H1 (cell line): ENCODE measurements around the gene APOBEC3G. TPM values are rescaled to one million over a fixed set of nuclear protein-coding genes. Genes with fewer than 3 reads are reported as not detected.
"Not testable (repeated sequence)": the region's sequence is repeated elsewhere in the genome, so short reads cannot be mapped to it uniquely, and the experiment has no call there.

Experiments
- CTCF ChIA-PET: fragments of 300-600 bp; sonication (Branson Sonifier 250); formaldehyde crosslinking; loops from one replicate; lab custom pipeline; 2021; ENCODE audit not compliant: partially characterized antibody; lab: Charles Lee
- POLR2A ChIA-PET: fragments of 300-600 bp; sonication (Branson Sonifier 250); formaldehyde crosslinking; loops from one replicate; lab custom pipeline; 2021; ENCODE audit warnings: inconsistent platforms; ENCODE audit not compliant: partially characterized antibody; lab: Charles Lee
- DNase-seq, 2 experiments: peaks; one replicate each; pipeline versions ENCODE4 v3.0.0 to v3.0.0-alpha.2; 2010 to 2022; ENCODE audit warnings: low spot score in 2 of 2, low read depth in 1 of 2, mixed read lengths in 1 of 2
- FAIRE-seq: peaks from 2 replicates; lab custom pipeline; 2011; peaks lifted over from hg19 to GRCh38; lab: Jason Lieb, UNC
- H2AFZ ChIP-seq: 2 replicates; pipeline ENCODE4 v1.8.1; 2012; ENCODE audit warnings: low read length, inconsistent platforms
- H2AK5ac ChIP-seq: 2 replicates; pipeline ENCODE4 v1.6.1; 2013; ENCODE audit warnings: low read depth, low read length
- H2BK120ac ChIP-seq: replicated peaks from 2 replicates; pipeline ENCODE3; 2013; ENCODE audit warnings: low read depth, low read length, inconsistent platforms
- H2BK12ac ChIP-seq: 2 replicates; pipeline ENCODE4 v1.6.1; 2013; ENCODE audit warnings: low read depth, low read length
- H2BK15ac ChIP-seq: 2 replicates; pipeline ENCODE4 v1.6.1; 2013; ENCODE audit warnings: low read length
- H2BK20ac ChIP-seq: 2 replicates; pipeline ENCODE4 v1.6.1; 2013; ENCODE audit warnings: low read length
- H2BK5ac ChIP-seq: 2 replicates; pipeline ENCODE4 v1.6.1; 2013; ENCODE audit warnings: low read depth, low read length
- H3K14ac ChIP-seq: 2 replicates; pipeline ENCODE4 v1.6.1; 2013; ENCODE audit warnings: inconsistent platforms; ENCODE audit not compliant: insufficient read length
- H3K18ac ChIP-seq: 2 replicates; pipeline ENCODE4 v1.6.1; 2013; ENCODE audit warnings: low read length; ENCODE audit errors: extremely low read depth
- H3K23ac ChIP-seq: 2 replicates; pipeline ENCODE4 v1.6.1; 2013; ENCODE audit warnings: inconsistent platforms; ENCODE audit not compliant: insufficient read length
- H3K23me2 ChIP-seq: 2 replicates; pipeline ENCODE4 v1.6.1; 2013; ENCODE audit warnings: low read depth, low read length
- H3K27ac ChIP-seq: 2 replicates; pipeline ENCODE4 v1.6.1; 2011; ENCODE audit warnings: low read depth, low read length, inconsistent platforms
- H3K27me3 ChIP-seq, 4 experiments: replicated peaks in 1 of 4; 1 replicate in 1 of 4; 2 replicates in 3 of 4; pipeline versions ENCODE4 v1.6.1 to v1.8.1; 2011 to 2013; ENCODE audit warnings: low read length in 3 of 4, mild to moderate bottlenecking in 3 of 4, inconsistent platforms in 2 of 4, mixed read lengths in 2 of 4, moderate library complexity in 1 of 4; ENCODE audit not compliant: control insufficient read depth in 3 of 4, insufficient read depth in 3 of 4; ENCODE audit errors: extremely low read depth in 1 of 4
- H3K36me3 ChIP-seq, 4 experiments: 2 replicates each; pipeline versions ENCODE4 v1.6.1 to v1.8.1; 2011 to 2013; ENCODE audit warnings: mild to moderate bottlenecking in 4 of 4, low read length in 3 of 4, moderate library complexity in 2 of 4, control low read depth in 1 of 4, inconsistent platforms in 1 of 4; ENCODE audit not compliant: insufficient read depth in 4 of 4, control insufficient read depth in 2 of 4
- H3K4ac ChIP-seq: replicated peaks from 2 replicates; pipeline ENCODE3; 2013; ENCODE audit warnings: low read length, low read depth, mixed read lengths, inconsistent platforms; ENCODE audit not compliant: insufficient read length
- H3K4me1 ChIP-seq, 4 experiments: replicated peaks in 1 of 4; 1 replicate in 1 of 4; 2 replicates in 3 of 4; pipeline versions ENCODE4 v1.6.1 to v1.8.1; 2011 to 2013; ENCODE audit warnings: low read length in 3 of 4, inconsistent platforms in 2 of 4, mixed read lengths in 1 of 4; ENCODE audit not compliant: insufficient read depth in 4 of 4, control insufficient read depth in 3 of 4
- H3K4me2 ChIP-seq, 2 experiments: 2 replicates each; pipeline versions ENCODE4 v1.6.1 to v1.8.1; 2011 to 2013; ENCODE audit warnings: low read depth in 2 of 2, low read length in 2 of 2, control low read depth in 1 of 2, inconsistent platforms in 1 of 2, mild to moderate bottlenecking in 1 of 2; ENCODE audit not compliant: insufficient read depth in 1 of 2
- H3K4me3 ChIP-seq, 4 experiments: fragments of 200-600, 300-600 bp in 1 of 4; sonication (generic), shearing (Covaris generic), sonication (Bioruptor Twin) in 1 of 4; 2 replicates each; pipeline versions ENCODE4 v1.5.1 to v1.8.1; 2011 to 2016; ENCODE audit warnings: low read length in 4 of 4, low read depth in 3 of 4, control low read depth in 2 of 4, inconsistent platforms in 2 of 4, mild to moderate bottlenecking in 2 of 4, mixed read lengths in 1 of 4, moderate library complexity in 1 of 4; ENCODE audit not compliant: insufficient read depth in 2 of 4; ENCODE audit errors: extremely low read depth in 1 of 4
- H3K56ac ChIP-seq: replicated peaks from 2 replicates; pipeline ENCODE3; 2013; ENCODE audit warnings: low read depth, mild to moderate bottlenecking, mixed read lengths, low read length, inconsistent platforms; ENCODE audit not compliant: insufficient read length
- H3K79me1 ChIP-seq: 2 replicates; pipeline ENCODE4 v1.6.1; 2013; ENCODE audit warnings: low read depth, low read length, control low read depth
- H3K79me2 ChIP-seq, 2 experiments: 2 replicates each; pipeline versions ENCODE4 v1.6.1 to v1.8.1; 2012 to 2013; ENCODE audit warnings: low read length in 2 of 2, mild to moderate bottlenecking in 2 of 2, inconsistent platforms in 1 of 2; ENCODE audit not compliant: insufficient read depth in 2 of 2, control insufficient read depth in 1 of 2
- H3K9ac ChIP-seq, 4 experiments: replicated peaks in 1 of 4; 1 replicate in 1 of 4; 2 replicates in 3 of 4; pipeline versions ENCODE4 v1.6.1 to v1.8.1; 2011 to 2013; ENCODE audit warnings: low read depth in 3 of 4, low read length in 3 of 4, control low read depth in 2 of 4, mild to moderate bottlenecking in 2 of 4, moderate library complexity in 2 of 4, inconsistent platforms in 1 of 4; ENCODE audit errors: extremely low read depth in 1 of 4
- H3K9me3 ChIP-seq, 2 experiments: 2 replicates each; pipeline versions ENCODE4 v1.6.1 to v1.8.1; 2012 to 2013; ENCODE audit warnings: mild to moderate bottlenecking in 2 of 2, moderate library complexity in 2 of 2, control low read depth in 1 of 2, inconsistent platforms in 1 of 2, low read depth in 1 of 2, low read length in 1 of 2, mixed read lengths in 1 of 2; ENCODE audit not compliant: insufficient read depth in 2 of 2
- H4K20me1 ChIP-seq, 2 experiments: replicated peaks in 1 of 2; 2 replicates each; pipeline versions ENCODE3 to v1.8.1; 2011 to 2013; ENCODE audit warnings: inconsistent platforms in 2 of 2, low read length in 2 of 2, mild to moderate bottlenecking in 1 of 2; ENCODE audit not compliant: insufficient read depth in 2 of 2, control insufficient read depth in 1 of 2
- H4K5ac ChIP-seq: 2 replicates; pipeline ENCODE4 v1.6.1; 2013; ENCODE audit warnings: low read length, low read depth, mixed read lengths, inconsistent platforms; ENCODE audit not compliant: insufficient read length
- H4K8ac ChIP-seq: 2 replicates; pipeline ENCODE4 v1.8.0; 2013; ENCODE audit warnings: mild to moderate bottlenecking, moderate library complexity, low read length, inconsistent platforms; ENCODE audit not compliant: insufficient read depth; ENCODE audit errors: extremely low read depth
- H4K91ac ChIP-seq: replicated peaks from 2 replicates; pipeline ENCODE3; 2013; ENCODE audit warnings: low read length, mixed read lengths, inconsistent platforms; ENCODE audit not compliant: insufficient read length
- WGBS, 2 experiments: shearing (Covaris generic) in 1 of 2; methylation state at CpG; one replicate each; pipeline versions ENCODE4 v1.1.6 to v1.1.7; 2013 to 2015; ENCODE audit warnings: low lambda C conversion rate in 2 of 2, mixed read lengths in 2 of 2, inconsistent platforms in 1 of 2, low coverage in 1 of 2, missing lambda C conversion rate in 1 of 2; ENCODE audit not compliant: insufficient replicate concordance in 2 of 2, insufficient coverage in 1 of 2, insufficient read length in 1 of 2; ENCODE audit errors: extremely low coverage in 1 of 2, missing lambda C conversion rate in 1 of 2; 5-methylcytosine and 5-hydroxymethylcytosine counted together
- polyA plus RNA-seq, 7 experiments: library from polyadenylated mRNA; depleted of rRNA in 3 of 7; stranded (reverse) in 5 of 7; unstranded in 2 of 7; fragments of >200 nt in 5 of 7; fragments of 200-250 nt in 2 of 7; gene quantifications; 1 replicate in 5 of 7; 2 replicates in 1 of 7; 4 replicates in 1 of 7; pipeline versions ENCODE4 v1.2.1 to v1.2.3, GENCODE V29; 2011 to 2013; ENCODE audit warnings: missing spikeins in 2 of 7, mixed read lengths in 2 of 7
- total RNA-seq: library from RNA; stranded (reverse); fragmentation: NEBNext Ultra II Directional; extraction: Animal tissue kit (Norgen Biotek cat#: 25700); gene quantifications from 2 replicates; pipeline ENCODE4 v1.2.1, GENCODE V29; 2021

Gene APOBEC3G
- total and polyA plus RNA-seq, 2 of the 8 experiments (the other 6 are each of a cell fraction or from before 2014, with no cell fraction given): 1.7 to 2.0 TPM

- H3K14ac ChIP-seq, H2BK15ac ChIP-seq, H2BK5ac ChIP-seq, H3K27me3 ChIP-seq, H3K9ac ChIP-seq, H4K8ac ChIP-seq, H4K20me1 ChIP-seq, DNase-seq, H4K5ac ChIP-seq, FAIRE-seq, H2BK20ac ChIP-seq, H3K36me3 ChIP-seq, H3K79me1 ChIP-seq, H3K23me2 ChIP-seq, H2BK120ac ChIP-seq, H3K9me3 ChIP-seq, H3K4ac ChIP-seq, H3K4me2 ChIP-seq, H2BK12ac ChIP-seq, H4K91ac ChIP-seq, H3K23ac ChIP-seq, H3K79me2 ChIP-seq, H3K27ac ChIP-seq, H3K56ac ChIP-seq, H3K4me3 ChIP-seq, POLR2A ChIA-PET, H2AFZ ChIP-seq, H3K18ac ChIP-seq: not testable (repeated sequence)
- Histone ChIP-seq H3K4me1 (peaks cover 0 to 20% (median 9%) of the 10 kb centered on the region in 4 experiments; a peak in 5 of 7 replicates), H2AK5ac (0 out of 2 replicates have a peak overlapping the region, but pooled peaks have one; percentile 9)
- CTCF ChIA-PET: interaction anchor here (0.9 kb wide), 1 partner anchor 16 kb away, joined by 3 read pairs; no protein-coding TSS in a partner anchor
- 81% methylated on average over 14 of the region's 14 CpGs; no CpG with 5 or more reads in 1 of the 2 experiments for WGBS, 2 experiments
These were observed 31.9 kb upstream of the APOBEC3G start for GRCh38 chr22:39045136-39045535.

GRCh38 chr22:39049486-39049885, 27.6 kb upstream of the APOBEC3G start:
- H3K9ac ChIP-seq, H3K79me1 ChIP-seq, H3K4me3 ChIP-seq, H3K14ac ChIP-seq, H3K23me2 ChIP-seq, H2BK5ac ChIP-seq, H3K56ac ChIP-seq, H2AFZ ChIP-seq, H3K79me2 ChIP-seq, H3K4ac ChIP-seq, H3K4me2 ChIP-seq, H4K91ac ChIP-seq, H4K5ac ChIP-seq, H2BK120ac ChIP-seq, H4K20me1 ChIP-seq, H3K27me3 ChIP-seq, H2AK5ac ChIP-seq, H3K18ac ChIP-seq, H2BK12ac ChIP-seq, H3K27ac ChIP-seq, DNase-seq, H2BK20ac ChIP-seq, H3K36me3 ChIP-seq, FAIRE-seq, H3K23ac ChIP-seq, H4K8ac ChIP-seq, H3K9me3 ChIP-seq: not testable (repeated sequence)
- ChIA-PET CTCF (interaction anchor here (0.9 to 2.1 kb wide), 6 partner anchors 44 to 214 kb away, joined by 3 to 7 read pairs (median 5); no protein-coding TSS in a partner anchor), POLR2A (interaction anchor here (1.0 to 1.8 kb wide), 3 partner anchors 17 to 48 kb away, joined by 3 to 7 read pairs (median 3); no protein-coding TSS in a partner anchor)
- Histone ChIP-seq H3K4me1 (peaks cover 3 to 24% (median 10%) of the 10 kb centered on the region in 4 experiments; a peak in 6 of 7 replicates), H2BK15ac (0 out of 2 replicates have a peak overlapping the region, but pooled peaks have one; percentile 5)
- 88% methylated on average over 6 of the region's 7 CpGs; no CpG with 5 or more reads in 1 of the 2 experiments for WGBS, 2 experiments
